PFSK-1 (cell line): ENCODE measurements around the gene TRIP4.

Source experiments
- FOXP2 ChIP-seq: optimal IDR thresholded peaks from 2 replicates; pipeline ENCODE3; 2011; ENCODE audit warnings: borderline replicate concordance, control low read depth, inconsistent platforms; ENCODE audit not compliant: insufficient read depth; ENCODE audit errors: extremely low read length, extremely low read depth
- POLR2AphosphoS5 ChIP-seq: IDR thresholded peaks from 2 replicates; pipeline ENCODE4 v1.6.1; 2012; ENCODE audit warnings: low read depth, mild to moderate bottlenecking, control low read depth, low read length, moderate library complexity
- SIN3A ChIP-seq: IDR thresholded peaks from 2 replicates; pipeline ENCODE4 v1.6.1; 2012; ENCODE audit warnings: mild to moderate bottlenecking, low read length, moderate library complexity, borderline replicate concordance; ENCODE audit not compliant: insufficient read depth

DNA sequence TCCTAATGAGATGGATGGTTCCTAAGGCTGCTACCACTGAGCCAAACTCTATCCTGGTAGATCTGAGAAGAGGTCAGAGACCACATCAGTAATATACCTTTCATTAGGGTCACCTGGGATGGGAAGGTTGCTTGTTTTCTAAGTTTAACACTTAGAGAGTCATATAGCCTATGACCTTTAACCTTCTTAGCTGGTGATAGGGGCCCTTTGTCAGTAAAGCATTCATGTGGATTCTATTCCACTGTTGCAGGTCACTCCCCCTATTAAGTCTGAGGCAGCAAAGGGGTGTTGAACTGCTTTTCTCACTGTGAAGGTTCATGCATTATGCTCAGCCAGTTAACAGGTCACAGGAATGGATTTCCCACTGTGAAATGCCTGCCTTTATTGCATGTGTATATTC, 66.6 kb downstream of the TRIP4 start:
- TF ChIP-seq POLR2AphosphoS5 (no peak), SIN3A (no peak), FOXP2 (no peak)
